GM21390 (cell line): ENCODE data around the gene CLDN16.

Experiments
- ATAC-seq: cut with Tn5 transposase; IDR thresholded peaks from one replicate; pipeline ENCODE4 v1.9.1; 2021; ENCODE audit not compliant: unreplicated experiment

CLDN16 gene

GRCh38 chr3:190378240-190378891, 9.6 kb upstream of the CLDN16 start:
- ATAC-seq, result no peak

GRCh38 chr3:190380184-190380583, 7.8 kb upstream of the CLDN16 start:
- ATAC-seq, result no peak

GRCh38 chr3:190381441-190381840, 6.5 kb upstream of the CLDN16 start:
- no peak for ATAC-seq

- ATAC-seq, result no peak
These were observed 5.9 kb upstream of the CLDN16 start for GRCh38 chr3:190382082-190382481.

- peak; percentile 94 for ATAC-seq
These were observed 3.6 kb upstream of the CLDN16 start for GRCh38 chr3:190384309-190384756.

GRCh38 chr3:190385731-190386688, 2.0 kb upstream of the CLDN16 start:
- no peak for ATAC-seq

GRCh38 chr3:190388703-190389102, 740 bp downstream of the CLDN16 start:
- ATAC-seq, result no peak

- ATAC-seq, result no peak
These were observed 8.0 kb downstream of the CLDN16 start for GRCh38 chr3:190396001-190396400.

GRCh38 chr3:190397889-190398288, 9.9 kb downstream of the CLDN16 start:
- no peak for ATAC-seq

- no peak for ATAC-seq
These were observed 11.7 kb downstream of the CLDN16 start for GRCh38 chr3:190399677-190400076.

- ATAC-seq, result no peak
These were observed 14.0 kb downstream of the CLDN16 start for GRCh38 chr3:190401963-190402362.

GRCh38 chr3:190404715-190405114, 16.8 kb downstream of the CLDN16 start:
- no peak for ATAC-seq

GRCh38 chr3:190414297-190414696, 26.3 kb downstream of the CLDN16 start:
- no peak for ATAC-seq

GRCh38 chr3:190424108-190424477, 36.1 kb downstream of the CLDN16 start:
- no peak for ATAC-seq

GRCh38 chr3:190424478-190425439, 36.8 kb downstream of the CLDN16 start:
- ATAC-seq, result peak; percentile 73

GRCh38 chr3:190425833-190426232, 37.9 kb downstream of the CLDN16 start:
- no peak for ATAC-seq

GRCh38 chr3:190426806-190427507, 39.0 kb downstream of the CLDN16 start:
- no peak for ATAC-seq

GRCh38 chr3:190429681-190430080, 41.7 kb downstream of the CLDN16 start:
- no peak for ATAC-seq

- ATAC-seq, result no peak
These were observed 42.9 kb downstream of the CLDN16 start for GRCh38 chr3:190430906-190431305.

- ATAC-seq, result no peak
These were observed 44.3 kb downstream of the CLDN16 start for GRCh38 chr3:190432216-190432615.
